ENCODE results near the gene IL17RC.

DNA sequence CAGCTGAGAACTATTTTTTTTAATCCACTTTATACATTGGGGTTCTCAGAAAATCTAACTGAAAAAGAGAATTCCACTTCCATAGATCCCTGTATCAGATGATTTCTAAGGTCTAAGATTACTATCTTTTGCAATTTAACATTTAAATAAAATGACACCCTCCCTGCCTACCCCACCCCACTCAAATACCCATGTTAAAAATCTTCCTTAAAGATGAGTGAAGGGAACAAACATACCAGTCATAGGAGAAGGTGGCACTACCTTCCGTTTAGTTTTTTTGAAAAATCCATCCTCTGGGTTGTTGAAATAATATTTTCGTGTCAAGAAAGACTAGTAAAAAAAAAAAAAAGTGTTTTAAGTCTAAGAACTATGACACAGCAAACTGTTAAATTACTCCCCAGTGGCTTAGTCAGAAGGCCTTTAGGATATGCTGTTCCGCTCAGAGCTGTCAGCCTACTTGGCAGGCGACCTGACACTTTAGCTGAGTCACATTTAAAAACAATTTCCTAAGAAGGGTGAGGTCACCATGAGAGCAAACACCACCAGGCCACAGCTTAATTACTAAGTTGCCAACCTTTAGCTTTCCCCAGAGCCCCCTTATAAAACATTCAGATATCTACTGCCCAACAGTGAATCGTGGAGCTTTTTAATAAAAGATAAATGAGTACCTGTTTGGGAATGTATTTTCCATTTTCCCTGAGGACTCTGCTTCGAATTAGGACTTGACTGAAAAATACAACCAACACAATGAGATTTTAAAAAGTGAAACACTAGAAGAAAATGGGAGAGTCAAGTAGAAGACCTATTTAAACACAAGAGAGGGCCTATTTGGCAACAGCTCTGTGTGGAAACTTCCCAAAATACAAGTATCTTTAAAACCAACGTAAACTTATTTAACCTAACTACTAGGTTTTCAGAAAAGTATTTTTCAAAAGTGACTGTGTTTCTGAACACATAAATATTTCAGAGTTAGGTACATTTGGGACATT lies 60.1 kb downstream of the IL17RC start:
- TF ChIP-seq, protein P1, sequence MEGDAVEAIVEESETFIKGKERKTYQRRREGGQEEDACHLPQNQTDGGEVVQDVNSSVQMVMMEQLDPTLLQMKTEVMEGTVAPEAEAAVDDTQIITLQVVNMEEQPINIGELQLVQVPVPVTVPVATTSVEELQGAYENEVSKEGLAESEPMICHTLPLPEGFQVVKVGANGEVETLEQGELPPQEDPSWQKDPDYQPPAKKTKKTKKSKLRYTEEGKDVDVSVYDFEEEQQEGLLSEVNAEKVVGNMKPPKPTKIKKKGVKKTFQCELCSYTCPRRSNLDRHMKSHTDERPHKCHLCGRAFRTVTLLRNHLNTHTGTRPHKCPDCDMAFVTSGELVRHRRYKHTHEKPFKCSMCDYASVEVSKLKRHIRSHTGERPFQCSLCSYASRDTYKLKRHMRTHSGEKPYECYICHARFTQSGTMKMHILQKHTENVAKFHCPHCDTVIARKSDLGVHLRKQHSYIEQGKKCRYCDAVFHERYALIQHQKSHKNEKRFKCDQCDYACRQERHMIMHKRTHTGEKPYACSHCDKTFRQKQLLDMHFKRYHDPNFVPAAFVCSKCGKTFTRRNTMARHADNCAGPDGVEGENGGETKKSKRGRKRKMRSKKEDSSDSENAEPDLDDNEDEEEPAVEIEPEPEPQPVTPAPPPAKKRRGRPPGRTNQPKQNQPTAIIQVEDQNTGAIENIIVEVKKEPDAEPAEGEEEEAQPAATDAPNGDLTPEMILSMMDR (IDR thresholded peaks at IDR 0.05; ENCODE audit: low read length) = no peak
- TF ChIP-seq EZH2 (optimal IDR thresholded peaks at IDR 0.05; ENCODE audit: low read depth, low read length) = no peak
